Smooth muscle cell (in vitro differentiated cells): ENCODE measurements around the gene KRTAP1-4. TPM values are rescaled to one million over a fixed set of nuclear protein-coding genes. Genes with fewer than 3 reads are reported as not detected.
A peak's percentile ranks its signal among the peaks of the same experiment; 100 is the strongest.
"Not testable (repeated sequence)": the region's sequence is repeated elsewhere in the genome, so short reads cannot be mapped to it uniquely, and the experiment has no call there.

Source experiments
- DNase-seq: peaks from one replicate; lab custom pipeline; 2025; ENCODE audit not compliant: unreplicated experiment; lab: John Stamatoyannopoulos, UW
- H2AFZ ChIP-seq: fragments of 200-600 bp; sonication (generic); 2 replicates; pipeline ENCODE4 v1.6.0; 2016; ENCODE audit warnings: antibody characterized with exemption, low read depth, mild to moderate bottlenecking
- H3F3A ChIP-seq: fragments of 200-600 bp; sonication (generic); 2 replicates; pipeline ENCODE4 v1.6.0; 2017; ENCODE audit warnings: antibody characterized with exemption, low read depth
- H3K27ac ChIP-seq: fragments of 200-600 bp; sonication (generic); 2 replicates; pipeline ENCODE4 v1.5.1; 2016; ENCODE audit warnings: low read depth, mild to moderate bottlenecking
- H3K27me3 ChIP-seq: fragments of 200-600 bp; sonication (generic); 2 replicates; pipeline ENCODE4 v1.6.1; 2016; ENCODE audit warnings: low read depth, mild to moderate bottlenecking
- H3K36me3 ChIP-seq: fragments of 200-600 bp; sonication (generic); 2 replicates; pipeline ENCODE4 v1.5.1; 2016; ENCODE audit warnings: low read depth
- H3K4me1 ChIP-seq: fragments of 200-600 bp; sonication (generic); 2 replicates; pipeline ENCODE4 v1.5.1; 2016; ENCODE audit warnings: low read depth
- H3K4me2 ChIP-seq: fragments of 200-600 bp; sonication (generic); 2 replicates; pipeline ENCODE4 v1.6.0; 2016; ENCODE audit warnings: mild to moderate bottlenecking
- H3K4me3 ChIP-seq: fragments of 200-600 bp; sonication (generic); 2 replicates; pipeline ENCODE4 v1.5.1; 2016; ENCODE audit warnings: mild to moderate bottlenecking
- H3K79me2 ChIP-seq: fragments of 200-600 bp; sonication (generic); 2 replicates; pipeline ENCODE4 v1.6.0; 2016; ENCODE audit warnings: low read depth, mild to moderate bottlenecking
- H3K9ac ChIP-seq: fragments of 200-600 bp; sonication (generic); 2 replicates; pipeline ENCODE4 v1.6.0; 2016; ENCODE audit warnings: low read depth
- H3K9me3 ChIP-seq: fragments of 200-600 bp; sonication (generic); replicated peaks from 2 replicates; pipeline ENCODE4 v1.5.1; 2016; ENCODE audit warnings: low read depth
- H4K20me1 ChIP-seq: fragments of 200-600 bp; sonication (generic); 2 replicates; pipeline ENCODE4 v1.6.0; 2016; ENCODE audit warnings: low read depth
- WGBS: methylation state at CpG from one replicate; pipeline ENCODE4 v1.1.7; 2016; ENCODE audit warnings: low lambda C conversion rate; 5-methylcytosine and 5-hydroxymethylcytosine counted together
- polyA plus RNA-seq: library from polyadenylated mRNA; unstranded; fragments of >200 nt; fragmentation: Nextera tagmentation; extraction: Ambion mirVana; gene quantifications from 2 replicates; pipeline ENCODE4 v1.2.1, GENCODE V29; 2016
- total RNA-seq: library from RNA; depleted of rRNA; stranded (reverse); fragments of >200 nt; gene quantifications from 2 replicates; pipeline ENCODE4 v1.2.3, GENCODE V29; 2014
- TF ChIP-seq, protein P1 (sequence below): fragments of 200-600 bp; sonication (generic); IDR thresholded peaks from 2 replicates; pipeline ENCODE4 v1.5.1; 2017; ENCODE audit warnings: borderline replicate concordance, mild to moderate bottlenecking, antibody characterized with exemption; ENCODE audit not compliant: insufficient read depth, poor library complexity, severe bottlenecking

KRTAP1-4 gene
- total and polyA plus RNA-seq, 2 experiments from 2014 or later = not detected

DNA sequence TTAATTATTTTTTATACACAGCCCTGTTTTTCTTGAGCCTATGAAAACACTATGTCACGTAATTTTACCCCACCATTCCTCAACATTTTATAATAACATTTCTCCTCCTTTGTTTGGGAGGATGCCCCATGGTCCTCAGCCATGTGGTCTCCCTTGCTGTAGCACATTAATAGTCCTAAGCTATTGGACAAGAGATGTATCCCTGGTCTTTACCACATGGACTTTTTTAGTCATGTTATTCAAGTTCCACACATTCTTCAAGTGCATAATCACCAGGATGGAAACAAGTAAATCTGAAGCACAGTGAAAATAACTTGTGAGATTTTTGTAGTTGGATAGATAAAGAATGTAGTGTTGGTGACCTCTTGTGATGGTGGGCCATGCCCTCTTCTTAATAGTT lies 32.0 kb upstream of the KRTAP1-4 start:
- Histone ChIP-seq H3K36me3 (no peaks in the 10 kb centered on the region), H3F3A (peaks cover 3% of the 10 kb centered on the region), H3K79me2 (no peaks in the 10 kb centered on the region), H3K27me3 (no peaks in the 10 kb centered on the region), H3K4me1 (peaks cover 6% of the 10 kb centered on the region), H3K27ac (peak overlapping the region; percentile 89), H3K4me2 (no peak overlapping the region), H3K9ac (peak overlapping the region; percentile 61), H3K4me3 (no peak overlapping the region), H2AFZ (no peak overlapping the region), H4K20me1 (no peaks in the 10 kb centered on the region), H3K9me3 (no peaks in the 10 kb centered on the region)
- no peak for DNase-seq
- WGBS = 72% methylated on average over 1 of the region's 1 CpG
- TF ChIP-seq, protein P1, sequence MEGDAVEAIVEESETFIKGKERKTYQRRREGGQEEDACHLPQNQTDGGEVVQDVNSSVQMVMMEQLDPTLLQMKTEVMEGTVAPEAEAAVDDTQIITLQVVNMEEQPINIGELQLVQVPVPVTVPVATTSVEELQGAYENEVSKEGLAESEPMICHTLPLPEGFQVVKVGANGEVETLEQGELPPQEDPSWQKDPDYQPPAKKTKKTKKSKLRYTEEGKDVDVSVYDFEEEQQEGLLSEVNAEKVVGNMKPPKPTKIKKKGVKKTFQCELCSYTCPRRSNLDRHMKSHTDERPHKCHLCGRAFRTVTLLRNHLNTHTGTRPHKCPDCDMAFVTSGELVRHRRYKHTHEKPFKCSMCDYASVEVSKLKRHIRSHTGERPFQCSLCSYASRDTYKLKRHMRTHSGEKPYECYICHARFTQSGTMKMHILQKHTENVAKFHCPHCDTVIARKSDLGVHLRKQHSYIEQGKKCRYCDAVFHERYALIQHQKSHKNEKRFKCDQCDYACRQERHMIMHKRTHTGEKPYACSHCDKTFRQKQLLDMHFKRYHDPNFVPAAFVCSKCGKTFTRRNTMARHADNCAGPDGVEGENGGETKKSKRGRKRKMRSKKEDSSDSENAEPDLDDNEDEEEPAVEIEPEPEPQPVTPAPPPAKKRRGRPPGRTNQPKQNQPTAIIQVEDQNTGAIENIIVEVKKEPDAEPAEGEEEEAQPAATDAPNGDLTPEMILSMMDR = no peak

DNA sequence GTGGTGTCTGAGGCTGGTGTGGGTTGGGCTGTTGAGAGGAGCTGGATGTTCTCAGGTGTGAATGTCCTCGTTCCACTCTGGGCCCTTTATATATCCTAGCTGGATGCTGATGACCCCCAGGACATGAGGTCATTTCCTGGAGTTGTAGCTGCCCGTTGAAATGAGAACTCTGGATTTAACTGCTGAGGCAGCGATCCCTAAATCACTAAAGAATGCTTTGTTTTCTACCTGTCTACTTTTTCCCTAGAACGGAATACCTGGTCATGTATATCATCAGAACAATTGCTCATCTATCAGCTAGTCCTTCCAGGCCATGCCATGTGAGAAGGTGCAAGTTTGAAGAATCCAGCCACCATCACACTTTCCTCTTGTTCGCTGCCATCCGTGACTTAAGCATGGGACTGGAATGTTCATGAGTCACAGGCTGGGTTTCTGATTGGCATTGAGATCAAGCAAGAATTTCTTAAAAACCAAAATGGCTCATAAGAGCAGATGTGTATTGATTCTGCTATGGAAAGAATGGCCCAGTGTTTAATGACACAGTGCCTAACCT lies 30.1 kb upstream of the KRTAP1-4 start, which contains the start of gene KRTAP2-3:
Gene KRTAP2-3, minus strand, starts transcription at position 63 of the 553 bp plus-strand sequence. CDS start 64 bp downstream, outside the sequence.
- TF ChIP-seq, protein P1 = no peak
- Histone ChIP-seq H3F3A (peaks cover 3% of the 10 kb centered on the region), H3K27me3 (no peaks in the 10 kb centered on the region), H2AFZ (no peak within 1 kb of the TSS), H3K27ac (peak within 1 kb of the TSS; percentile 89), H4K20me1 (no peaks in the 10 kb centered on the region), H3K4me1 (peaks cover 6% of the 10 kb centered on the region), H3K9ac (peak within 1 kb of the TSS; percentile 61), H3K4me2 (peak within 1 kb of the TSS; percentile 60), H3K4me3 (no peak within 1 kb of the TSS), H3K9me3 (no peaks in the 10 kb centered on the region), H3K36me3 (no peaks in the 10 kb centered on the region), H3K79me2 (no peaks in the 10 kb centered on the region)
- WGBS = 30% methylated on average over 6 of the region's 6 CpGs
- DNase-seq = no peak

DNA sequence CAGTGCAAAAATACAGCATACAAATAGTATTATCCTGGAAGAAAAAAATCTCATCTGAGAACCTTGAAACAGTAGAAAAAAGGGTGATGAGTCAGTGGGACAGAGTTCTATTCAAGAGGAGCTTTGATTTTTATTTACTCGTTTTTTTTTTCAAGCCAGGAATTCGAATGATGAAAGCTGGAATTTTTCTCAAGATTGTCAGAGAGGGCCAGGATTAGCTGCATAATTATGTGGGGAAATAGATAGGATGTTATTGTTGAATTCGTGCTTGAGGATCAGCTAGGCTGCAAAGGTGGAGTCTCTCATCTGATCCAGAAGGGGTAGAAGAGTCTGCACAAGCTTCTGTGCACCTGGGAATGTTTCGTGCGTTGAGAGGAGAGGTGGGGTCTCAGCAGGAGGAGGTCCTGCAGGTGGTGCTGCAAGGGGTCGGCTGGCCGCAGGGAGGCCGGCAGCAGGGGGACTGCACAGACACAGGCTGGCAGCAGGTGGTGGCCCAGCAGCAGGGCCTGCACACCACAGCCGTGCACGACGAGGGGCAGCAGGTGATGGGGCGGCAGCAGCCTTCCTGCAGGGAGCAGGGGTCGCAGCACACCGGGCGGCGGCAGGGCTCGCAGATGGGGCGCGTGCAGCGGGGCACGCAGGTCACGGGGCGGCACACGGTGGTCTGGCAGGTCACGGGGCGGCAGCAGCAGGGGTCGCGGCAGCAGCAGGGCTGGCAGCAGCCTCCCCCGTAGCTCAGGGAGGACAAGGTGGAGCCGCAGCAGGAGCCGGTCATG lies 29.5 kb upstream of the KRTAP1-4 start:
- 53% methylated on average over 11 of the region's 31 CpGs for WGBS
- not testable (repeated sequence) for H3K9ac ChIP-seq, H2AFZ ChIP-seq, H3F3A ChIP-seq, DNase-seq, H3K36me3 ChIP-seq, H3K79me2 ChIP-seq, H3K27me3 ChIP-seq, H3K4me3 ChIP-seq, H3K4me1 ChIP-seq, H3K9me3 ChIP-seq, H4K20me1 ChIP-seq
- peak overlapping the region; percentile 60 for H3K4me2 ChIP-seq
- peak overlapping the region; percentile 89 for H3K27ac ChIP-seq

DNA sequence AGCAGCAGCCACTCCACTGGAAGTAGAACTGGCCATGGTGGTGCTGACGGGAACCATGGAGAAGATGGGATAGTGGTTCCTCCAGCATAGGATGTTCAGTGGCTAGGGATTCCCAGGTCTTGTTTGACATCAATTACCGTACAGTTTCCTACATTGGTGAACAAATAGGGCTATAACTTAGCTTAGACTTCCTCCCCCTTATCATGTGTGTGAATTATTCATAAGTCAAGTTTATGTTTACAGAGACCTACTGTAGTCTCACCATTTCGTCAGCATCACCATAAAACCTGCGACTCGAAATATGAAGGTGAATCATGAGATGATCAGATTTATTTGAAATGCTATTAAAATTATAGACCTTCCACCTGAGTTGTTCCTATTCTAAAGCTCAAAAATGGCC lies 28.7 kb upstream of the KRTAP1-4 start:
- no peak overlapping the region for H3K9ac ChIP-seq
- no peaks in the 10 kb centered on the region for H4K20me1 ChIP-seq
- H3K4me2 ChIP-seq = peak overlapping the region; percentile 60
- no peaks in the 10 kb centered on the region for H3K27me3 ChIP-seq
- TF ChIP-seq, protein P1 = no peak
- no peak overlapping the region for H2AFZ ChIP-seq
- H3K4me3 ChIP-seq = no peak overlapping the region
- H3K9me3 ChIP-seq = no peaks in the 10 kb centered on the region
- H3K79me2 ChIP-seq = no peaks in the 10 kb centered on the region
- H3K4me1 ChIP-seq = peaks cover 6% of the 10 kb centered on the region
- H3K27ac ChIP-seq = peak overlapping the region; percentile 63
- DNase-seq = no peak
- H3F3A ChIP-seq = peaks cover 3% of the 10 kb centered on the region
- WGBS = 96% methylated on average over 5 of the region's 5 CpGs
- no peaks in the 10 kb centered on the region for H3K36me3 ChIP-seq
